Esophagus squamous epithelium (tissue), 5 donors: Measurements from ENCODE around the gene SCN1A. TPM values are rescaled to one million over a fixed set of nuclear protein-coding genes. Genes with fewer than 3 reads are reported as not detected.

ENCODE experiments used
- DNase-seq: peaks from one replicate; lab custom pipeline; 2025; lab: John Stamatoyannopoulos, UW
- H3K27ac ChIP-seq, 4 donors: fragments of 200-600 bp; sonication (generic); one replicate each; pipeline ENCODE4 v1.5.1; 2016 to 2019; ENCODE audit warnings: mild to moderate bottlenecking in 1 of 4
- H3K27me3 ChIP-seq, 4 donors: fragments of 200-600 bp; sonication (generic); 1 replicate in 3 of 4; 2 replicates in 1 of 4; pipeline versions ENCODE4 v1.5.1 to v1.6.0; 2017 to 2021; ENCODE audit warnings: antibody characterized with exemption in 1 of 4
- H3K36me3 ChIP-seq, 3 donors: fragments of 200-600 bp; sonication (generic); one replicate each; pipeline ENCODE4 v1.5.1; 2016 to 2019
- H3K4me1 ChIP-seq, 3 donors: fragments of 200-600 bp; sonication (generic); one replicate each; pipeline ENCODE4 v1.5.1; 2017 to 2019
- H3K4me3 ChIP-seq, 4 donors: fragments of 200-600 bp; sonication (generic); 1 replicate in 3 of 4; 2 replicates in 1 of 4; pipeline ENCODE4 v1.5.1; 2016 to 2019; ENCODE audit warnings: mild to moderate bottlenecking in 2 of 4, moderate library complexity in 1 of 4
- H3K9me3 ChIP-seq, 3 donors: fragments of 200-600 bp; sonication (generic); one replicate each; pipeline ENCODE4 v1.5.1; 2016 to 2019
- CTCF ChIP-seq, 6 experiments: fragments of 450-650 bp in 4 of 6; fragments of 200-600 bp in 2 of 6; sonication (generic) in 2 of 6; IDR thresholded peaks; one replicate each; pipeline ENCODE4 v1.5.1; 2016 to 2019; ENCODE audit warnings: antibody characterized with exemption in 6 of 6, mild to moderate bottlenecking in 4 of 6, moderate library complexity in 4 of 6
- POLR2A ChIP-seq, 4 donors: fragments of 450-650 bp; IDR thresholded peaks; one replicate each; pipeline ENCODE4 v1.6.1; 2017; ENCODE audit warnings: antibody characterized with exemption in 4 of 4, mild to moderate bottlenecking in 4 of 4, moderate library complexity in 3 of 4
- WGBS, 2 donors: methylation state at CpG; one replicate each; pipeline ENCODE4 v1.1.5; 2018; 5-methylcytosine and 5-hydroxymethylcytosine counted together
- intact Hi-C: fragments of 100-400 bp; cut with DNase I; formaldehyde crosslinking; loops from one replicate; pipeline ENCODE4 v1.15.0; 2022
- total RNA-seq, 4 donors: library from RNA; depleted of rRNA; stranded (reverse); fragments of >200 nt; gene quantifications; one replicate each; pipeline ENCODE4 v1.1.0, GENCODE V29; 2016
- donor health status: DM: yes; HTN: yes; CAD: no.

Gene SCN1A
- total RNA-seq, 4 donors from 2014 or later = not detected

DNA sequence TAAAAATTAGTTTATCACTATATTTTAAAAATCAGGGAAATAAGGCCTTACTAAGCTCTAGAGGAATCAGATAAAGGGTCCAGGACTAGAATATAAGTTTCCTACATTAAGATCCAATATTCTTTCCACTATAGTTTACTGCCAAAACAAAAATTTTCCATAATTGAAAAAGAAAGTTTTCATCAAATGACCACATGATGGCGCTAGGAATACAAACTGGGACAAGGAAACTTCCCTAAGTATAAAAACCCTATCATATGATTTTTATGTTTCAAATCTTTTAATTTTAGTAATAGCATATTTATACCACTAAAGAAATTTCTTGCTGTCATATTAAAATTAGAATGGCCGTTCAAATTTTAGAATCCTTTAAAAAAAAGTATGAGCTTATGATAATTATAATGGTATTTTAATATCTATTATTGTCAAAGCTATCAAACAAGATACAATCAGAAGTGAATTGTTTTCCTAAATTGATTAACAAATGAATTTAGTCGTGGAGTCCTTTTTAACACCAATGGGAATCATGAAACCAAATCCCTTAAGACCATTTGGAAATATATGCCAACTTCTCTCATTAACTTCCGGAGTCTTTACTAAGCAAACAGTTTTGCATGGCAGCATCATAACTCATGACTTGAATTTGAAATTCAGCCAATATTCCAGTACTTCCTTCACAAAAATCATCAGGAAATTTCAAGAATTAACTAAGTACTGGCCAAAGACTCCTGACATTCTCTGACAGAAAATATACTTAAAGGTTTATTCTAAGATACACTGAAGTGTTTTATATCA lies 70.3 kb downstream of the SCN1A start:
- DNase-seq = no peak
- Histone ChIP-seq H3K9me3 (no peaks in the 10 kb centered on the region), H3K27me3 (no peaks in the 10 kb centered on the region), H3K4me1 (peaks cover 0 to 7% (median 0%) of the 10 kb centered on the region in 3 donors), H3K36me3 (no peaks in the 10 kb centered on the region), H3K4me3 (no peak overlapping the region), H3K27ac (no peak overlapping the region)
- WGBS, 2 donors = 9% methylated on average over 4 of the region's 4 CpGs
- intact Hi-C loops = no loop called here
- no peak for TF ChIP-seq POLR2A (IDR thresholded peaks at IDR 0.05)
- TF ChIP-seq CTCF (IDR thresholded peaks at IDR 0.05) = peak in 2 of 6 experiments; percentile 36 to 39

DNA sequence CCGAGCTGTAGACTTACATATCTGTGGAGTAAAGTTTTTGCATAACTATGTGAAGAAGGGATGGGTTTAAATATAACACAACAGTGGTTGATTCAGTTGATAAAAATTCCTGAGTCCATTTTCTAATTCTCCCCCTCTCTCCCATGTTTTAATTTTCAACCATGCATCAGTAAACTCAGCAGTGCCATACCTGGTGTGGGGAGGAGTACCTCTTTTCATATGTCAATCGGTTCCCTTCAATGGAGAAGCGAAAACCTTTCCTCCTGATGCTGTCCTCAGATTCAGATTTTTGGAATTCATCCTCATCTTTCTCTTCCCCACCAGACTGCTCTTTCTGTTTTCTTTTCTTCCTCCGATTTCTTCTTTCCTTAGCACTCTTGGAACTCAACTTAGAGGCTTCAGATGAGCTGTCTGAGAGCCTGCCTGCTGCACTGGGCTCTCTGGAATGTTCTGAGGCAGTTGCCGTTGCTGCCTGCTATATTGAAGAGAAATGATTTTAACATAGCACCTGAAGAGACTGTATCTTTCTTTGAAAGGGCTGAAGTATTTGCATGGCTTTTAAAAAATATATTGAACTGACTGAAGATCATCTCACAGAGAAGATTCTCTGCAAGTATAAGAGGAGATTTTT lies 82.9 kb downstream of the SCN1A start:
- no peak overlapping the region for H3K4me3 ChIP-seq
- H3K4me1 ChIP-seq = no peaks in the 10 kb centered on the region
- H3K9me3 ChIP-seq = no peaks in the 10 kb centered on the region
- WGBS, 2 donors = 56 to 67% methylated on average over 5 of the region's 5 CpGs
- H3K36me3 ChIP-seq = no peaks in the 10 kb centered on the region
- H3K27me3 ChIP-seq = no peaks in the 10 kb centered on the region
- intact Hi-C loops = no loop called here
- DNase-seq = no peak
- TF ChIP-seq CTCF (IDR thresholded peaks at IDR 0.05) (no peak), POLR2A (IDR thresholded peaks at IDR 0.05) (no peak)
- no peak overlapping the region for H3K27ac ChIP-seq

- TF ChIP-seq POLR2A (IDR thresholded peaks at IDR 0.05) (no peak), CTCF (IDR thresholded peaks at IDR 0.05) (no peak)
- no peaks in the 10 kb centered on the region for H3K9me3 ChIP-seq
- no peak for DNase-seq
- no peaks in the 10 kb centered on the region for H3K27me3 ChIP-seq
- no peaks in the 10 kb centered on the region for H3K4me1 ChIP-seq
- H3K36me3 ChIP-seq = no peaks in the 10 kb centered on the region
- no peak overlapping the region for H3K4me3 ChIP-seq
- intact Hi-C loops = no loop called here
- H3K27ac ChIP-seq = no peak overlapping the region
Observed at GRCh38 chr2:166042768-166043390, 84.9 kb downstream of the SCN1A start.

DNA sequence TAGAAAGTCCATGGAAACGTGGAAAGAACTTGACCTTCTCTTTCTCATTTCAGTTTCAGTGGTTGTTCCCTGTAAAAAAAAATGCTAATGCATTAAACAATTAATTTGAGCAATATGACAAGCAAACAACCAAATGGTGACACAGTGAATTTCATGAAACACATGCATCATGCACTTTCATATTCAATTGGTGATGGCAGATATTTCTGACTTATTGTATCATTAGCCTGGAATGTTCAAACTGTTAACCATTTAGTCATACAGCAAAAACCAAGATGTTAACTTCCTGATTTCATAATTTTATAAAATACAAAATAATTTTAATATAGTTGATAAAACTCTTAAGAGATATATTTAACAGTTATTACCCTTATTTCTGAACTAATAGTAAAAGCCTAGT lies 85.5 kb downstream of the SCN1A start:
- WGBS, 2 donors = 35 to 44% methylated on average over 1 of the region's 1 CpG

More for the DNA sequence above, 85.5 kb downstream of the SCN1A start:
- Histone ChIP-seq H3K9me3 (no peaks in the 10 kb centered on the region), H3K36me3 (no peaks in the 10 kb centered on the region), H3K4me3 (no peak overlapping the region), H3K27ac (no peak overlapping the region), H3K4me1 (no peaks in the 10 kb centered on the region), H3K27me3 (no peaks in the 10 kb centered on the region)
- no peak for DNase-seq
- TF ChIP-seq CTCF (IDR thresholded peaks at IDR 0.05) = no peak
- no peak for TF ChIP-seq POLR2A (IDR thresholded peaks at IDR 0.05)
- intact Hi-C loops = no loop called here
